ENCODE data around the gene ARMC6. TPM values are rescaled to one million over a fixed set of nuclear protein-coding genes. Genes with fewer than 3 reads are reported as not detected.

ARMC6 gene
- polyA plus RNA-seq, 2 donors = 18.2 to 22.1 TPM

GRCh38 chr19:18993115-18993514 is 40.3 kb upstream of the ARMC6 start:
- Histone ChIP-seq H3K27me3 (ENCODE audit: control insufficient read depth in 1 of 2, insufficient read depth in 2 of 2, low read length in 2 of 2) (no peaks in the 10 kb centered on the region), H3K27ac (ENCODE audit: low read depth in 2 of 2, low read length in 1 of 2) (no peak overlapping the region), H3K36me3 (ENCODE audit: control insufficient read depth in 2 of 2, insufficient read depth in 2 of 2, low read length in 1 of 2) (peaks cover 0 to 31% of the 10 kb centered on the region in 2 donors), H3K4me3 (ENCODE audit: low read depth in 1 of 2, low read length in 2 of 2) (no peak overlapping the region), H3K9me3 (ENCODE audit: control insufficient read depth in 2 of 2, insufficient read depth in 1 of 2, low read depth in 1 of 2, low read length in 1 of 2) (no peaks in the 10 kb centered on the region), H3K4me1 (ENCODE audit: control insufficient read depth in 2 of 2, insufficient read depth in 2 of 2, low read length in 1 of 2) (peaks cover 2 to 3% of the 10 kb centered on the region in 2 donors)
- 82 to 83% methylated on average over 10 of the region's 10 CpGs for WGBS, 2 donors

- Histone ChIP-seq H3K4me3 (ENCODE audit: low read depth in 1 of 2, low read length in 2 of 2) (no peak overlapping the region), H3K36me3 (ENCODE audit: control insufficient read depth in 2 of 2, insufficient read depth in 2 of 2, low read length in 1 of 2) (peaks cover 0 to 48% of the 10 kb centered on the region in 2 donors), H3K27ac (ENCODE audit: low read depth in 2 of 2, low read length in 1 of 2) (no peak overlapping the region), H3K4me1 (ENCODE audit: control insufficient read depth in 2 of 2, insufficient read depth in 2 of 2, low read length in 1 of 2) (peaks cover 0 to 11% of the 10 kb centered on the region in 2 donors), H3K27me3 (ENCODE audit: control insufficient read depth in 1 of 2, insufficient read depth in 2 of 2, low read length in 2 of 2) (no peaks in the 10 kb centered on the region), H3K9me3 (ENCODE audit: control insufficient read depth in 2 of 2, insufficient read depth in 1 of 2, low read depth in 1 of 2, low read length in 1 of 2) (no peaks in the 10 kb centered on the region)
- WGBS, 2 donors = 49 to 58% methylated on average over 5 of the region's 5 CpGs
Observed at GRCh38 chr19:18995804-18996241, 37.6 kb upstream of the ARMC6 start.

DNA sequence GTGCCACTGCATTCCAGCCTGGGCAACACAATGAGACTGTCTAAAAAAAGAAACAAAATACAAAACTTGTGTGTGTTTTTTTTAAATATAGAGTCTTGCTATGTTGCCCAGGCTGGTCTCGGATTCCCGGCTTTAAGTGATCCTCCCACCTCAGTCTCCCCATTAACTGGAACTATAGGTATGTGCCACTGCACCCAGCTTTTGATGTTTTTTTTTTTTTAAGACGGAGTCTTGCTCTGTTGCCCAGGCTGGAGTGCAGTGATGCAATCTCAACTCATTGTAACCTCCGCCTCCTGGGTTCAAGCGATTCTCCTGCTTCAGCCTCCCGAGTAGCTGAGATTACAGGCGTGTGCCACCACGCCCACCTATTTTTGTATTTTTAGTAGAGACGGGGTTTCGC is 37.1 kb upstream of the ARMC6 start:
- no peaks in the 10 kb centered on the region for H3K9me3 ChIP-seq (ENCODE audit: control insufficient read depth in 2 of 2, insufficient read depth in 1 of 2, low read depth in 1 of 2, low read length in 1 of 2)
- no peak overlapping the region for H3K27ac ChIP-seq (ENCODE audit: low read depth in 2 of 2, low read length in 1 of 2)
- H3K4me1 ChIP-seq (ENCODE audit: control insufficient read depth in 2 of 2, insufficient read depth in 2 of 2, low read length in 1 of 2) = peaks cover 0 to 9% of the 10 kb centered on the region in 2 donors
- no peaks in the 10 kb centered on the region for H3K27me3 ChIP-seq (ENCODE audit: control insufficient read depth in 1 of 2, insufficient read depth in 2 of 2, low read length in 2 of 2)
- 93 to 94% methylated on average over 10 of the region's 10 CpGs for WGBS, 2 donors
- H3K4me3 ChIP-seq (ENCODE audit: low read depth in 1 of 2, low read length in 2 of 2) = no peak overlapping the region
- H3K36me3 ChIP-seq (ENCODE audit: control insufficient read depth in 2 of 2, insufficient read depth in 2 of 2, low read length in 1 of 2) = peaks cover 0 to 44% of the 10 kb centered on the region in 2 donors

- Histone ChIP-seq H3K27ac (ENCODE audit: low read depth in 2 of 2, low read length in 1 of 2) (no peak overlapping the region), H3K27me3 (ENCODE audit: control insufficient read depth in 1 of 2, insufficient read depth in 2 of 2, low read length in 2 of 2) (no peaks in the 10 kb centered on the region), H3K9me3 (ENCODE audit: control insufficient read depth in 2 of 2, insufficient read depth in 1 of 2, low read depth in 1 of 2, low read length in 1 of 2) (no peaks in the 10 kb centered on the region), H3K4me1 (ENCODE audit: control insufficient read depth in 2 of 2, insufficient read depth in 2 of 2, low read length in 1 of 2) (peaks cover 0 to 9% of the 10 kb centered on the region in 2 donors), H3K36me3 (ENCODE audit: control insufficient read depth in 2 of 2, insufficient read depth in 2 of 2, low read length in 1 of 2) (peaks cover 0 to 42% of the 10 kb centered on the region in 2 donors), H3K4me3 (ENCODE audit: low read depth in 1 of 2, low read length in 2 of 2) (no peak overlapping the region)
- WGBS, 2 donors = 87% methylated on average over 6 of the region's 6 CpGs
Observed at GRCh38 chr19:18996796-18997394, 36.5 kb upstream of the ARMC6 start.

DNA sequence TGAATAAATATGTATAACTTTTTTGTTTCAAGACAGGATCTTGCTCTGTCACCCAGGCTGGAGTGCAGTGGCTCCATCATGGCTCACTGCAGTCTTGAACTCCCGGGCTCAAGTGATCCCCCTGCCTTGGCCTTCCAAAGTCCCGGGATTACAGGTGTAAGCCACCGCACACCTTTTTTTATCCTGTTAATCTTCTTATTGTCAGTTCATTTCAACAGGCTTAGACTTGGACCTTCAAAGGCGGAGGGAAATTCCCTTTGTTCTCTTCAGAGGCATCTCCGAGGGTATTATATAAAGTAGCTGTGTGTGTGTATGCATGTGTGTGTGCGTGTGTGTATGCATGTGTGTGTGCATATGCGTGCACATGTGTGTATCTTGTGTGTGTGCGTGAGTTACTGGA is 35.1 kb upstream of the ARMC6 start:
- WGBS, 2 donors = 58 to 60% methylated on average over 8 of the region's 8 CpGs
- H3K27me3 ChIP-seq (ENCODE audit: control insufficient read depth in 1 of 2, insufficient read depth in 2 of 2, low read length in 2 of 2) = no peaks in the 10 kb centered on the region
- H3K27ac ChIP-seq (ENCODE audit: low read depth in 2 of 2, low read length in 1 of 2) = no peak overlapping the region
- H3K9me3 ChIP-seq (ENCODE audit: control insufficient read depth in 2 of 2, insufficient read depth in 1 of 2, low read depth in 1 of 2, low read length in 1 of 2) = no peaks in the 10 kb centered on the region
- H3K4me3 ChIP-seq (ENCODE audit: low read depth in 1 of 2, low read length in 2 of 2) = no peak overlapping the region
- peaks cover 0 to 39% of the 10 kb centered on the region in 2 donors for H3K36me3 ChIP-seq (ENCODE audit: control insufficient read depth in 2 of 2, insufficient read depth in 2 of 2, low read length in 1 of 2)
- H3K4me1 ChIP-seq (ENCODE audit: control insufficient read depth in 2 of 2, insufficient read depth in 2 of 2, low read length in 1 of 2) = peaks cover 0 to 9% of the 10 kb centered on the region in 2 donors

GRCh38 chr19:18999016-18999758 is 34.2 kb upstream of the ARMC6 start:
- H3K36me3 ChIP-seq (ENCODE audit: control insufficient read depth in 2 of 2, insufficient read depth in 2 of 2, low read length in 1 of 2) = peaks cover 0 to 39% of the 10 kb centered on the region in 2 donors
- no peak overlapping the region for H3K27ac ChIP-seq (ENCODE audit: low read depth in 2 of 2, low read length in 1 of 2)
- 56 to 57% methylated on average over 14 of the region's 14 CpGs for WGBS, 2 donors
- H3K4me3 ChIP-seq (ENCODE audit: low read depth in 1 of 2, low read length in 2 of 2) = no peak overlapping the region
- H3K4me1 ChIP-seq (ENCODE audit: control insufficient read depth in 2 of 2, insufficient read depth in 2 of 2, low read length in 1 of 2) = peaks cover 0 to 9% of the 10 kb centered on the region in 2 donors
- no peaks in the 10 kb centered on the region for H3K9me3 ChIP-seq (ENCODE audit: control insufficient read depth in 2 of 2, insufficient read depth in 1 of 2, low read depth in 1 of 2, low read length in 1 of 2)
- H3K27me3 ChIP-seq (ENCODE audit: control insufficient read depth in 1 of 2, insufficient read depth in 2 of 2, low read length in 2 of 2) = no peaks in the 10 kb centered on the region

DNA sequence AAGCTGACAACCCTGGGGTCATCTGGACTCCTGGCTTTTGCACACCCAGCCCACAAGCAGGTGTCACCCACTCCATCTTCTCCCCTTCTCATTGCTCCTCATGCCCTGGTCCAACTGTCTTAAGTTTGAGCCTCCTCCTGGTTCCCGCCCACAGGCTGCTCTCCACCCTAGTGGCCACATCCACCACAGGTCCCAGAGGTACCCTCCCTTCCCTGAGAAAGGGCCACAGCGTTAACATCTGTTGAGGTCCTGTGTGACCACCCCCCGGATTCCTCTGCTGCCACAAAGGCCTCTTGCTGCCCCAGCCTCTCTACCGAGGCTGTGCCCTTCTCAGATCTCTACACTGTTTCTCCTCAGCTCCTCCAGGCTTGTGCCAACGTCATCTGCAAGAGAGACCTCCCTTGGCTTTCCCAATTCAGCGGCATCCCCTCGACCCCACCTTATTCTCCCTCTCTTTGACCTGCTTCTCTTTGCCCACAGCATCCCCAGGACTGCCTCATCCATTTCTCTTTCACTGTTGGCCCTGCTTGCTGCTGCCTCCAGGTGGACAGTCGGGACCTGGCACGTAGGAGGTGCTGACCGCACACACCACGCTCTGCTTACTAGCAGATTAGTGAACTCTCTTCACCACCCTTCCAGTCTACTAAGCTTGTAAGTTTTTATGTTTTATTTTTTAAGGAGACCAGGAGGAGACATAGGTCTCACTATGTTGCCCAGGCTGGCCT is 33.3 kb upstream of the ARMC6 start:
- H3K9me3 ChIP-seq (ENCODE audit: control insufficient read depth in 2 of 2, insufficient read depth in 1 of 2, low read depth in 1 of 2, low read length in 1 of 2) = no peaks in the 10 kb centered on the region
- H3K36me3 ChIP-seq (ENCODE audit: control insufficient read depth in 2 of 2, insufficient read depth in 2 of 2, low read length in 1 of 2) = peaks cover 3 to 42% of the 10 kb centered on the region in 2 donors
- WGBS, 2 donors = 85 to 91% methylated on average over 11 of the region's 11 CpGs
- no peak overlapping the region for H3K4me3 ChIP-seq (ENCODE audit: low read depth in 1 of 2, low read length in 2 of 2)
- no peaks in the 10 kb centered on the region for H3K27me3 ChIP-seq (ENCODE audit: control insufficient read depth in 1 of 2, insufficient read depth in 2 of 2, low read length in 2 of 2)
- peaks cover 0 to 9% of the 10 kb centered on the region in 2 donors for H3K4me1 ChIP-seq (ENCODE audit: control insufficient read depth in 2 of 2, insufficient read depth in 2 of 2, low read length in 1 of 2)
- H3K27ac ChIP-seq (ENCODE audit: low read depth in 2 of 2, low read length in 1 of 2) = no peak overlapping the region

DNA sequence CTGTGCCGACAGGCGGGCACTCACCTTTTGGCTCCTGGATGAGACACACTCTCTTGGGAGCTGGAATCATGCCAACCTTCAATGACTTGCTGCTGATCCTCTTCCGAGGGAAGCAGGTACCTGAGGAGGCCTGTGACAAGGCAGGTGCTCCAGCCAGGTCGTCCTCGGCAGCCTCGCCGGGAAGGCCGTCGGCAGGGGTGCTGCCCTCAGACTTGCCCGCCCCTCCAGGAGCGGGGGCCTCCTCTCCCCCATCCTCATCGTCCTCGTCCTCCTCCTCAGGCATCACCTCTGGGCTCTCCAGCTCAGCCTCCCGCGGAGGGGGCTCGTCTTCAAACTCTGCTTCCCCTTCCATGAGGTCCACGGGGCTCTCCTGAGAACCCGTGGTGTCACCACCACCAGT is 29.3 kb upstream of the ARMC6 start:
- H3K4me3 ChIP-seq (ENCODE audit: low read depth in 1 of 2, low read length in 2 of 2) = no peak overlapping the region
- peaks cover 10 to 52% of the 10 kb centered on the region in 2 donors for H3K36me3 ChIP-seq (ENCODE audit: control insufficient read depth in 2 of 2, insufficient read depth in 2 of 2, low read length in 1 of 2)
- 91 to 93% methylated on average over 18 of the region's 18 CpGs for WGBS, 2 donors
- H3K27me3 ChIP-seq (ENCODE audit: control insufficient read depth in 1 of 2, insufficient read depth in 2 of 2, low read length in 2 of 2) = no peaks in the 10 kb centered on the region
- H3K4me1 ChIP-seq (ENCODE audit: control insufficient read depth in 2 of 2, insufficient read depth in 2 of 2, low read length in 1 of 2) = peaks cover 0 to 5% of the 10 kb centered on the region in 2 donors
- H3K9me3 ChIP-seq (ENCODE audit: control insufficient read depth in 2 of 2, insufficient read depth in 1 of 2, low read depth in 1 of 2, low read length in 1 of 2) = no peaks in the 10 kb centered on the region
- no peak overlapping the region for H3K27ac ChIP-seq (ENCODE audit: low read depth in 2 of 2, low read length in 1 of 2)

- Histone ChIP-seq H3K4me3 (ENCODE audit: low read depth in 1 of 2, low read length in 2 of 2) (no peak overlapping the region), H3K27ac (ENCODE audit: low read depth in 2 of 2, low read length in 1 of 2) (no peak overlapping the region), H3K27me3 (ENCODE audit: control insufficient read depth in 1 of 2, insufficient read depth in 2 of 2, low read length in 2 of 2) (no peaks in the 10 kb centered on the region), H3K9me3 (ENCODE audit: control insufficient read depth in 2 of 2, insufficient read depth in 1 of 2, low read depth in 1 of 2, low read length in 1 of 2) (no peaks in the 10 kb centered on the region), H3K36me3 (ENCODE audit: control insufficient read depth in 2 of 2, insufficient read depth in 2 of 2, low read length in 1 of 2) (peaks cover 16 to 54% of the 10 kb centered on the region in 2 donors), H3K4me1 (ENCODE audit: control insufficient read depth in 2 of 2, insufficient read depth in 2 of 2, low read length in 1 of 2) (no peaks in the 10 kb centered on the region)
- WGBS, 2 donors = 70 to 72% methylated on average over 3 of the region's 3 CpGs
Observed at GRCh38 chr19:19006213-19006612, 27.2 kb upstream of the ARMC6 start.

Measured in esophagus (tissue), 2 donors.